GM21825 (cell line): ENCODE results near the gene KCNMA1.
"Not testable (repeated sequence)": the region's sequence is repeated elsewhere in the genome, so short reads cannot be mapped to it uniquely, and the experiment has no call there.

Experiments
- ATAC-seq: cut with Tn5 transposase; IDR thresholded peaks from one replicate; pipeline ENCODE4 v1.9.1; 2021; ENCODE audit warnings: mild to moderate bottlenecking, moderate library complexity; ENCODE audit not compliant: unreplicated experiment

Gene KCNMA1

DNA sequence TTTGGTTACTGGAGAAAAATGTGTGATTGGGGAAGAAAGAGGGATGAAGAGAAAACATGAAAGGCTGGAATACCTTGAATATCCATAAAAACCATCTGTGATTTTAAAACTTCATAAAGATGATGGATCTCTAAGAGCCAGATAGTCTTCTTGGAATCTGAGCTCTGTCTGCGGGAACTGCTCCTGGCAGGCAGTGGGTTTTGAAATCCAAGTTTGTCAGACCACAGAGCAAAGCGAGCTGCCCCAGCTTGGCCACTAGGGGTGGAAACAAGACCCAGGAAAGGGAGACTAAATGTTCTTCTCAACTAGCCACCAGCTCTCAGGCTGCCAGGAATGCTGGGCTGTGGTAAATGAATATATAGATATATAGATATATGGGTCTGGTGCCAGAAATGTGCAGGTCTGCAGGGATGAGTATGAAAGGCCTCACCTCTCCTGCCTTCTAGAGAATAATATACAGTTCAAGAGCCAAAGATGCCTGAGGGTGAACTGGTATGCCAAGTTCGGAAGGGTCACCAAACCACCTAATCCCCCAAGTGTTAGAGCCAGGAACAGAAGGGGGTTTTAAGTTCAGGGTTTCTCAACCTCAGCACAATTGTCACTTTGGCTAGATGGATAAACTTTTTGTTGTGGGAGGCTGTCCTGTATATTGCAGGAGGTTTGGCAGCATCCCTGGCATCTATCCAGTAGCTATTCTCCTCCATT lies 208.8 kb downstream of the KCNMA1 start:
- no peak for ATAC-seq

DNA sequence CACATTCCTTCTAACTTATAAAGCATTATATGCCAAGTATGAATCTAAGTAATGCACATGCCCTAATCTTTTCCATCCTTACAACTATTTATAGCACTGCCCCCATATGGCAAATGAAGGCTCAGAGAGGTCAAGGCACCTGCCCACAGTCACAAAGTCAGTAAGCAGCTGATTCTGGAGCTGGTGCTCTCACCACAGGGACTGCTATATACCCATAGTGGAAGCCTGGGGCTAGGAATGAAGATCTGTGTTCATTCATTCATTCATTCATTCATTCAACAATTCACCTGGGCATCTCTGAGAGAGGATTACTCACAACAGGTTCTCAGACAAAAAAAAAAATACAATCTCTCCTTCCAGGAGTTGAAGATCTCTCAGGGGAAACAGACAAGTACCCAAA lies 213.4 kb downstream of the KCNMA1 start:
- ATAC-seq = no peak

DNA sequence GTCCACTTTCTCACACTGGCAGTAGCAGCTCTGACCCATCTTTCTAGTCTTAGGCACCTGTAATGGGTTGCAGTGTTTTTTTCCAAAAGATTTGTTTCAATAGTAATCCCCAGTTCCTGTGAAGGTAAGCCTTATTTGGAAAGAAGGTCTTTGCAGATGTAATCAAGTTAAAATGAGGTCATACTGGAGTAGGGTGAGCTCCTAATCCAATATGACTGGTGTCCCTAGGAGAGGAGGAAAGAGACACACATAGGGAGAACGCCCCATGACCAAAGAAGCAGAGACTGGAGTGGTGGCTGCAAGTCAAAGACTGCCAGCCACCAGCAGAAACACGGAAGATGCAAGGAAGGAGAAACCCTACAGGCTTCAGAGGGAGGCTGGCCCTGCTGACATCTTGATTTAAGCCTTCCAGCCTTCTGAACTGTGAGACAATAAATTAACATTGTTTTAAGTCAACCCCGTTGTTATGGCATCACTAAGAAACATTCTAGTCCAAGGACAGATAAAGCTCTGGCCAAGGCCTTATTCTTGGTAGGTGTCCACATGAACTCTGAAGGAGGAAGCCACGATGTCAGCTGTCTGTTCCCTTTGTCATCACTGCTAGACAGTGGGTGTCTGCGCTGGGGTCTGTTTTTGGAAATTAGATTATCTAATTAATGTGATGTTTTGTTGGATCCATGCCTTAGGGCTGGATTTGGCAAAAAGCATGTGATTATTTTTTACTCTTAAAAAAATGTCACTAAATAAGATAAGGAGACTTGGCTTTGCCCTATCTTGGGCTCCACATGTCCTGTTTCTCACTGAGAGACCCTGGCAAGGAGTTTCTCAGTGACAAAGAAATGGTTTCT lies 214.9 kb downstream of the KCNMA1 start:
- no peak for ATAC-seq

DNA sequence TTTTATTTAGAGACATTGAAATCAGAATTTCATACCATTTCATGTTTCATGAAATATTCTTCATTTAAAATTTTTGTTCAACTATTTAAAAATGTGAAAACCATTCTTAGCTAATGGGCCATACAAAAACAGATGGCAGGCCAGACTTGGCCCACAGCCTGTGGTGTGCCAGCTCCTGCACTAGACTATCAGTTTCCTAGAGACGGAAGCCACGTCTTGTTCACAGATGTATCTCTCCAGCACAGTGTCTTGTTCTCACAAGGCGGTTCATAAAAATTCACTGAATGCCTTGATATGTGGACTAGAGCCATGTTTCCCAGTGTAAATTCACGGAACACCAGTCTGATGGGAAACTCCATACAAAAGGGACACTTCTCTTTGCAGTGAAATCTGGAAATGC lies 216.0 kb downstream of the KCNMA1 start:
- ATAC-seq = no peak

DNA sequence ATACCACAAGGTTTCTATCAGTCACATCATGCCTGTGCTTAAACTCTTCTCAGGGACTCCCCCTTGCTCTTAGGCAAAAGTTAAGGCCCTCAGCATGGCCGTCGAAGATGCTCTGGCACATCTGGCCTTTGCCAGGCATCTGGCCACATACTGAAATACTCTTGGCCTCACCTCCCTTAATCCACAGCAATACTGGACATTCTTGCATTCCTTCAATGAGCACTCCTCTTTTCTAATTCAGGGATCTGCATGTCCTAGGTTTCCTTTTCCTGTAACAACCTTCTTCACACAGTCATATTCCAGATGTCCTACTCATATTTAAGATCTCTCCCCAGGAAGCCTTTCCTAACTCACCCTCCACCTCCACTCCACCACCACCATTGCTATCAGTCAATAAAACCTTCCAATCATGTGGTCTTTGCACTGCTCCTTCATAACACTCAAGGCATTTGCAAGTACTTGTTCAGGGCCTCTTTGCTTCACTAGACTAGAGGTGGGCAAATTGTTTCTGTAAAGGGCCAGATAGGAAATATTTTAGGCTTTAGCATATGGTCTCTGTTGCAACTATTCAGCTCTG lies 216.6 kb downstream of the KCNMA1 start:
- ATAC-seq = no peak

DNA sequence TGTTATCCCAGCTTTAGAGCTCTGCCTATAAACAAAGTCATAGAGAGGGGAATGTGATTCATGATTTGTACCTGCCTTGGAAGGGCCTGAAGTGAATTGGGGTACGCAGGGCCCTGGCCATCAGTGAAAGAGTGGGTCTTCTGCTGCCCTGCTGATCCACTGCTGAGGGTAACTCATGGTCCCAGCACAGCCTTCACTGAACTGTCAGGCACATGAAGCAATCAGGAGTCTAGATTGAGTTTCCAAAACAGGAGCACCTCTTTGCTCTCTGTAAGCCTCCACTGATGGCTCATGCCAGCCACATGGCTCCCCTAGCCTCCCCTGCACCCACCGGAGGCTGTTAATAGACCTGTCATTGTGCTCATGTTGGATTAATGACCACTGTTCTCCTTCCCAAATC lies 217.6 kb downstream of the KCNMA1 start:
- ATAC-seq = no peak

DNA sequence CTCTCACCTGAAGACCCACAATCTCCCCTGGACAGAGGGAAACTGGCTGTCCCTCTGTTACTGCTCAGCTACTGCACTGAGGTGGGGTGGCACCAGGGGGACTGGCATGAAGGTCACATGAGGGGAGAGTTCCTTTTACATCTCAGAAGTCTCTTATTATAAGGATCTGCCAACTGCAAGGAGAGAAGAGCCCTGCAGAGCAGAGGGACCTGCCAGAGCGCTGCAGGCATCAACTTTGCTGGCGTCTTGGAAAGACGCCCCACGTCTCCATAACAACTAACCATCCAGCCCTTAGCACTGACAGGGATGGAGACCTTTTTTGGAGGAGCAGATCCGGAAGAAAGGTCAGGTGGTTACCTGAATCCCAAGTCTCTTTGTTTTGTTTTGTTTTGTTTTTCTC lies 218.6 kb downstream of the KCNMA1 start:
- ATAC-seq = no peak

DNA sequence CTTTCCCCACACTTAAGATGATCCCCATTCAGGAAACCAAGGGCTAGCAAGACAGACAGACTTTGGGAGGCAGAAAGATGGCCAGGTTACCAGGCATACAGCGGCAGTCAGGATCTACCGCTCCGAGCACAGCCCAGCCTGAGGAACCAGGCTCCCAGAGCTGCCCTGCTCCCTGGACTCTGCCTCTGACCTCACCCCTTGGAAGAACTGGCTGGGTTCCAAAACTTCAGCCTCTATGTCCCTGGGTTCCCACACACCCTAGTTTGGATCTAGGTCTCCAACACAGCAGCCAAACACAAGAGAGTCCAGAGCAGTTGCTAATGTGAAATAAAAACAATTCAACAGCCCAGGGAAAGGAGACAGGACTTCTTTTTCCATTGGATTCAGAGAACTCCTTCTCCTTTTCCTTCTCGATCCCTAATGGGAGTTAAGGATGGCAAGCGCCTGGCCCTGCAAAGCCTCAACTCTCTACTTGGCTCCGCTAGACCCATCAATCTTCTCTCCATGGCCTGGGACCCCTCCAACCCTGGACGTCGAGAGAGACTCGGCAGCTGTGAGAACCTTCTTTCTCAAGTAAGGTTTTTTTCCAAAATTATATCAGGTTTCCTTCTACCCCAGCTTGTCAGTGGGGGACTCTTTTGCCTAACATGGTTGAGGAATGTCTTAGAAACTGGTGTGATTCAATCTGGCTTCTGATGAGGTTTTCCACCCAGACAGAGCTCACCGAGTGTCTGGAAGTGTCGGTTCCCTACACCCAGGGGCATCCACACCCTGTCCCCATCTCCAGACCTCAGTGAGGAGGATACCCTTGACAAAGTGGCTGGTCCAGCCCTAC lies 219.6 kb downstream of the KCNMA1 start:
- no peak for ATAC-seq

DNA sequence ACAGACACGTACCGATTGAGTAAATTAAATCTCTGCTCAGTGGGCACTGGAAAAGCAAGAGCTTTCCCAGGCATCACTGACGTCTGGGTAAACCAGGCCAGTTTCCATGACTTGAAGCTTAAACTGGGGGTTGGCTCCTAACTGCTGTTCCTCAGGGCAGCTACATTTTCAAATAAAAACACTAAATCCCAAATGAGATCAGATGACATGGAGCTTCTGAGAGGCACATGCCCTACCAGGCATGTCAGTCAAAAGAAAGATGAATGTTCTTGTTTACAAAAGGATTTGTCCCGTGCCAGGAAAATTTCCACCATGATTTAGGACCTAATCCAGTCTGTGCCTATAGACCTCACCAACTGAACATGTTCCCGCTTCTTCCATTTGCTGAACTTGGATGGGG lies 220.2 kb downstream of the KCNMA1 start:
- ATAC-seq = no peak

DNA sequence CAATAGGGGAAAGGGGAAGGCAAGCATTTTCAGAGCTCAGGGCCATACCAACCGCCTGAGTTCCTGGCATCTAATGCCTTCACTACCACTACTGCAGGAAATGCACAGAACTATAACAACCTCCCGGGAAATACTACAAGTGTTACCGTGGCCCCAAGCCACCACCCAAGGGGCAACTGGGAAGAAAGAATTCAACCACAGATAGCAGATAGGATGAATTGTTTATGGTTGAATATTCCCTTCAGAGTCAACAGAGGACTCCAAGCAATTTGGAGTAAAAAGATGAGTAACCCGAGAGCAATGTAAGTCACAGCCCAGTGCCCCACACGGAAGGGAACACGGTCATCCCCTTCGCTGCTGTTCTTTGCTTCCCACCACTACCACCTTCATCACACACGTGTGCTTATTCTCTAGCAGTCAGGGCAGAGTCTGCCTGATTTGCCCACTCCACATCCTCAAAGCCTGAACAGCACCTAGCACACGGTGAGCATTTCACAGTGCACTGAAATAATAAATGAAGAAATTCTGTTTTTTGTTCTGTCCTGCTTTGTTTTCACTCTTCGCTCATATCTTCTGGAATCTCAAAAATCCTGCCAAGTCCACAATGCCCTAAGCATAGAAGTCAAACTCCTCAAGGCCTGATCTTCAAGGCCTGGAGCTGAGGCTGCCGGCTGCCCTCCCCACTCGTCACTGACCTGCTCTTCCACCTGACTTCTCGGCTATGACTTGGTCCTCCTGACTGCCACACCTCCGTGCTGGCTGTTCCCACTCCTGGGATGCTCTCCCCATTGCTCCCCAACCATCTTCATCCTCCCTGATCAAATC lies 221.1 kb downstream of the KCNMA1 start:
- no peak for ATAC-seq

DNA sequence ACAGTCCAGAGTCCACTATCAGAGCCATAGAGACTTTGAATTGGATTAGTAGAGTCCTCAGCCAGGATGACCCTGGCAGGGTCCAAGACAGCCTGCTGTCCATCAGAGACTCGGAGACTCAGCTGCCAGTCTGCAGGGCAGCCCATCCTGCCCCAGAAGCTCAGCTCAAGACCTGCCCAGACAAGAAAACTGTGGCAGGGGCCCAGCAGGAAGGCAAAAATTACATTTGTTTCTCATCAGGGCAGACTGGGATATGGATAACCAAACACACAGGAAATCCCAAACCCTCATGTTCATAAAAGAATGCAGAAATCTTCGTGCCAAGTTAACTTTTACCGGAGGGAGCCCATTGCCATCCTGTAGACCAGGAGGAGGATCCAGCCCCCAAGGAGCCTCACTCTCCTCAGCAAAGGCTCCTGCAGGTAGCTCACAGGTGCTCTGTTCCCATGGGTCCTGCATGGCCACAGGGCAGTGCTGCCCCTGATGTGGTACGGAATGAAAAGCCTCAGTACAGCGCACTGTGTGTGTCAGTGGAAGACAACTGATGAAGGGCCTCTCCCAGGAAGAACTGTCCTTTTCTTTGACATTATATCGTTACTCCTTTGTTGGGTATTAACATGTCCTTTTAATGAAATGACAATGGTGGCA lies 222.2 kb downstream of the KCNMA1 start:
- ATAC-seq = no peak

DNA sequence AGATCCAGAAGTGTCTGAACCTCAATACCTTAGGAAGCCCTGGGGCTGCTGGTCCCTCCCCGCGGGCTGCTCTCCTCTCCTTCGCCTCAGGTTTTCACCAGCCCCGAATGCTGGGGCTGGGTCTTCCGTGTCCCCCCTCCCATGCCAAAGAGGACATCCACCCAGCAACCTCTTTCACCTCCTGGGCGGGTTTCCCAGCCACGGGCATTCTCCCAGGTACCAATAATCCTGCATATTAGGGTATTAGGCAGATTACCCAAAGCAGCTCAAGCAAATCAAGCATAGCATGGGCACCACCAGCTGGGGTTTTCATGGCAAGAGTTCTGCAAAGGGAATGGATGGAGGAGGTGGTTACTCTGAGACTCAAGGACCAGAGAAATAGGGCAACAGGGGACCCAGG lies 224.4 kb downstream of the KCNMA1 start:
- no peak for ATAC-seq

DNA sequence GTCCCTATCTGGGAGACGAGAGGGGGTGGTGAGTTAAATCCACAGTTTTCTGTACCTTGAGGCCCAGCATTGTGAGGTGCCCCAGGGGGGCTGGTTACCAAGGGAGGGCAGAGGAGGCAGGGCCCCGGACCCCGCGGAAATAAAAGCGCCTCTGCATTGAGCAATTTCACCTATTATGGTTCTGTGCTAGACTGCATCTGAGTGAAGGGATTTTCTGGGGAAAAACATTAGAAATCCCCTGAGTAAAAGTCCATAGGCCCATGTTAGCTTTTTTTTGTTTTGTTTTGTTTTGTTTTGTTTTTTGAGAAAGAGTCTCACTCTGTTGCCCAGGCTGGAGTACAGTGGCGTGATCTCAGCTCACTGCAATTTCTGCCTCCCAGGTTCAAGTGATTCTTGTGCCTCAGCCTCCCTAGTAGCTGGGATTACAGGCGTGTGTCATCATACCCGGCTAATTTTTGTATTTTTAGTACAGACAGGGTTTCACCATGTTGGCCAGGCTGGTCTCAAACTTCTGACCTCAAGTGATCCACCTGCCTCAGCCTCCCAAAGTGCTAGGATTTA lies 225.0 kb downstream of the KCNMA1 start:
- not testable (repeated sequence) for ATAC-seq

DNA sequence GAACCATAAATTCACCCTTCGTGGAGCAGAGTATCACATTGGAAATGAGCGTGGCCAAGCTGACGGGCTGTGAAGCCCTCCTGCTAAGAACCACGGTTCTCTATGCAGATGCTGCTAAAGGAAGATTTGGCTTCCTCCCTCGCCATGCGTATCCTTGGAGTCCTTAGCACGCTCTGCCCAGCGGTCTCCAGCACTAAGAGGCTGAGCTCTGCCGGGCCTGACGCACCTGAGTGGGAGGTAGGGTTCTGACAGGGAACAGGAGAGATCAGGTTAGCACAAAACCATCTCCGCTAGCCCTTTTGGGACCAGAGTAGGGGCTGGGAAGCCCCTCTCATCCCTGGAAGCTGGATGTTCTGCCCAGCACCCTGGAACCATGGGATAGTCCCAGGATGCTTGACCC lies 225.8 kb downstream of the KCNMA1 start:
- no peak for ATAC-seq

DNA sequence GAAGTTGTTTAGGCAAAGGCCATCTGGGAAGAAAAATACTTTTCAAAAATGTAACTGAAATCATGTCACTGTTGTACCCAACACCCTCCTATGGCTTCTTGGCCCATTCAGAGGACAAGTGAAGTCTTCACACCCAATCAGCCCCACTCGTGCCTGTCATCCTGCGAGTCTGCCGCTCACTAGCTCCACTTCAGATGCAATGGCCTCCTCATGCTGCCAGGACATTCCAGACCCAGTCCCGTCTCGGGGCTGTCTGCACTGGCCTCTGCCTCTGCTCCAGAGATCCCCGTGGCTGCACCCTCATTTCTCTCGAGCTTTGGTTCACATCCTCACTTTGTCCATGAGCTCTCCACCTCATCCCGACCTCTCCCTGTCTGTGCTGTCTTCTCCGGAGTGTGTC lies 227.1 kb downstream of the KCNMA1 start:
- ATAC-seq = no peak

DNA sequence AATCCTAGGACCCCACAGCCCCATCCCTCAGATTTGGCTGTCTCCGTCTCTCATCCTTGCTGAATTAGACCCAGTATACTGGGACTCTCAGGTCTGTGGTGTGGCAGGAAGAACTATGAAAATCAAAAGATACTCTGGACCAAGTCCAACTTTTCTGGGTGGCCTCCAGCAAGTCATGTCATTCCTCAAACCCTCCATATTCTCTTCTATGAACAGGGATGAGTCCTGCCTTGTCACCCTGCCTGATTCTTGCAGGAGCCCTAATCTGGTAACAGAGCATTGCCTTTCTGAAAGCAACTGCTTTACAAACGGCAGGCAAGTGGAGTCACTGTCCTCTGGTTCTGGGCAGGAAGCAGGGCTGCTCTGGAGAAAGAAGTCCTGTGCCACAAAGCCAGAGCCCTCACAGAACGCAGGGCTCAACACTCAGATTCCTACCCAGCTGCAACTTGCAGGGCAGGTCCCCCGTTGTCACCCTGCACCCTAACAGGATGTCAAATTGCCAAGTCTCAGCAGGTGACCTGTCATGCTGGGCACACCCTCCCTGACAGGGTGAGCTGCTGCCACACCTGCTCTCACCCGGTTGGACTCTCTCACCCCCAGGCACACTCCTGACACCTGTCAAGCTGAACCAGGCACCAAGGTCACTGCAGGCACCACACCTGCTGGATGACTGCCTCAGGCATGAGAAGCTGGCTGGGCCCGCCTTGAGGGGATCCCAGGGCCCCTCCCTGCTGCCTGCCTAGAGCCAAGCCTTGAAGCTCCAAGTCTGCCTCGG lies 227.7 kb downstream of the KCNMA1 start:
- no peak for ATAC-seq

DNA sequence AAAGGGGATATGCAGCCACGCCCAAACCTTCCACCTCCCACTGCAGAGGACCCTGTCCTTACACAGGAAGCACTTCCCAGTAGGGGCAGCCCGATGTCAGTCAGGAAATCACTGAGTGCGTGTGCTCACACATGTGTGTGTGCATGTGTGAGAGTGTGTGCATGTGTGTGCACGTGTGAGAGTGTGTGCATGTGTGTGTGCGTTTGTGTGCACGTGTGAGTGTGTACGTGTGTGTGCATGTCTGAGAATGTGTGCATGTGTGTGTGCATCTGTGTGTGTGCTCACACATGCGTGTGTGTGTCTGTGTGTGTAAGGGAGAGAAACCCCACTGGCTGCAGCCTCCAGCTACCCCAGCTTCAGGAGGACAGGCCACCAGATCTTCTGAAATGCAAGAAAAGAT lies 229.3 kb downstream of the KCNMA1 start:
- ATAC-seq = no peak

DNA sequence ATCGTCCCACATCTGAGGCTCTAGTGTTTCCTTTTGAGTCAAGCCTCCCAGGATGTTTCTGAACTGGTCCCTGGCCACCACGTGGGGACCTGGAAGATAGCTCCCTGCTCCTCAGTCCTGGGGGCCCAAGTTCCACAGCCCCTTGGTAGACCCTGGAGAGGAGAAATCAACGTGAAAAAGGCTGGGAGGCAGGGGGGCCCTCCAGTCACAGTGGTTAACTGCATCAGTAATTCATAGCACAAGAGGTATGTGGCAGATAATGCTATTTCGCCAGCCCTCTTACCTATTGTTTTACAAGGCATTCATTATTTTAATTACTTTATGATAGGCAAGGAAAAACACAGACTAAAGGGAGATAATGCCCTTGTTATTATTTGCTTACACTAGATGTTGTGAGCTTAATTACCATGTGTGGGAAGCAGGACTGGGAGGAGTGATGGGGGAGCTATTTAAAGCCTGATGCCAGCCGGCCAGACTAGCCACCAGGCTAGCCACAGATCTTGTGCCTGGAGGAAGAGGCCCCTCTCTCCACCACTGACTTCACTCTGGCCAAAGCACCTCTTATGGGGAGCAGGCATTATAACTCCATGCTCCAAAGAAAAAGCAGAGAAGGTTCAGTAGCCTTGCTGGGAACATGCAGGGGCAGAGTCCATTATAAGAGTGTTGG lies 230.7 kb downstream of the KCNMA1 start:
- ATAC-seq = no peak
